ENCODE results near the gene CASP8AP2.
"Not testable (repeated sequence)": the region's sequence is repeated elsewhere in the genome, so short reads cannot be mapped to it uniquely, and the experiment has no call there.

Gene CASP8AP2

GRCh38 chr6:89829472-89830169, at the start of gene CASP8AP2:
CASP8AP2 (plus strand) TSS chr6:89829880.
- DNase-seq, result peak; percentile 99

- DNase-seq, result no peak
Measured at GRCh38 chr6:89781070-89782034, 48.3 kb upstream of the CASP8AP2 start.

GRCh38 chr6:89782222-89782621, 47.5 kb upstream of the CASP8AP2 start:
- no peak for DNase-seq

- not testable (repeated sequence) for DNase-seq
Measured at GRCh38 chr6:89783293-89783692, 46.4 kb upstream of the CASP8AP2 start.

GRCh38 chr6:89784838-89785237, 44.8 kb upstream of the CASP8AP2 start:
- no peak for DNase-seq

GRCh38 chr6:89786970-89787369, 42.7 kb upstream of the CASP8AP2 start:
- DNase-seq, result no peak

- DNase-seq, result no peak
Measured at GRCh38 chr6:89787660-89788328, 41.9 kb upstream of the CASP8AP2 start.

- no peak for DNase-seq
Measured at GRCh38 chr6:89789980-89790379, 39.7 kb upstream of the CASP8AP2 start.

- no peak for DNase-seq
Measured at GRCh38 chr6:89790403-89790802, 39.3 kb upstream of the CASP8AP2 start.

GRCh38 chr6:89792881-89793280, 36.8 kb upstream of the CASP8AP2 start:
- DNase-seq, result peak; percentile 9

GRCh38 chr6:89793586-89793985, 36.1 kb upstream of the CASP8AP2 start:
- no peak for DNase-seq

GRCh38 chr6:89794324-89794723, 35.4 kb upstream of the CASP8AP2 start:
- DNase-seq, result no peak

- peak; percentile 27 for DNase-seq
Measured at GRCh38 chr6:89797317-89797716, 32.4 kb upstream of the CASP8AP2 start.

- no peak for DNase-seq
Measured at GRCh38 chr6:89799096-89799495, 30.6 kb upstream of the CASP8AP2 start.

GRCh38 chr6:89799756-89800155, 29.9 kb upstream of the CASP8AP2 start:
- DNase-seq, result no peak

GRCh38 chr6:89803271-89803670, 26.4 kb upstream of the CASP8AP2 start:
- no peak for DNase-seq

- no peak for DNase-seq
Measured at GRCh38 chr6:89805814-89806371, 23.8 kb upstream of the CASP8AP2 start.

GRCh38 chr6:89807581-89807980, 22.1 kb upstream of the CASP8AP2 start:
- DNase-seq, result no peak

- not testable (repeated sequence) for DNase-seq
Measured at GRCh38 chr6:89813422-89813821, 16.3 kb upstream of the CASP8AP2 start.

- DNase-seq, result no peak
Measured at GRCh38 chr6:89817481-89817880, 12.2 kb upstream of the CASP8AP2 start.

- DNase-seq, result peak; percentile 13
Measured at GRCh38 chr6:89818977-89819335, 10.7 kb upstream of the CASP8AP2 start.

GRCh38 chr6:89819336-89820130, 10.1 kb upstream of the CASP8AP2 start, which contains the start of gene MDN1:
MDN1 (minus strand) TSS chr6:89819794; CDS start chr6:89819607, 187 bp downstream.
- DNase-seq, result peak; percentile 93

Measured in fibroblast of skin of right quadriceps (primary cell).